Measurements from ENCODE around the gene FLOT1. TPM values are rescaled to one million over a fixed set of nuclear protein-coding genes. Genes with fewer than 3 reads are reported as not detected.

The FLOT1 gene
- total and polyA plus RNA-seq, 2 of the 13 experiments (the other 11 are each of a cell fraction or from before 2014, with no cell fraction given) = 82.3 to 130 TPM

- Histone ChIP-seq H3K9me3 (ENCODE audit: low read length) (no peaks in the 10 kb centered on the region), H3K4me3 (replicated peaks in 1 of 3; ENCODE audit: insufficient read depth in 1 of 3, low read depth in 2 of 3, low read length in 3 of 3) (no peak overlapping the region), H3K9ac (ENCODE audit: insufficient read depth, low read depth, low read length) (peak overlapping the region; percentile 78; the same call in 1 of the 2 replicates), H3K4me2 (ENCODE audit: low read depth, low read length) (no peak overlapping the region), H4K20me1 (ENCODE audit: insufficient read depth, low read length) (no peaks in the 10 kb centered on the region), H3K27ac (ENCODE audit: extremely low read length, insufficient read depth, low read length) (peak overlapping the region; percentile 83), H3K79me2 (ENCODE audit: insufficient read depth, low read length) (no peaks in the 10 kb centered on the region), H2AFZ (ENCODE audit: low read length) (no peak overlapping the region), H3K4me1 (ENCODE audit: insufficient read depth, low read length) (peaks cover 82% of the 10 kb centered on the region), H3K27me3 (ENCODE audit: control insufficient read depth in 1 of 2, insufficient read depth in 2 of 2, low read length in 2 of 2) (no peaks in the 10 kb centered on the region), H3K36me3 (replicated peaks in 1 of 2; ENCODE audit: control insufficient read depth in 1 of 2, insufficient read depth in 2 of 2, low read length in 2 of 2) (no peaks in the 10 kb centered on the region)
- ATAC-seq (no peak), DNase-seq (ENCODE audit: low spot score) (no peak), FAIRE-seq (no peak)
- 100% methylated on average over 1 of the region's 1 CpG for WGBS (ENCODE audit: low lambda C conversion rate)
- BruUV-seq (replicated peaks) = no TSS peak
- intact Hi-C loops (cut with micrococcal nuclease; ENCODE audit: unreplicated experiment) (no loop called here), in situ Hi-C loops (cut with HindIII; ENCODE audit: extremely low pct_ligation_motif_present, low pct_unique_long_range_greater_than_20kb) (no loop called here)
- TF ChIP-seq ZNF101 (CRISPR knock-in tag; IDR thresholded peaks at IDR 0.05; ENCODE audit: borderline replicate concordance, low read depth) (no peak), TRAFD1 (CRISPR knock-in tag; IDR thresholded peaks at IDR 0.05; ENCODE audit: borderline replicate concordance) (no peak), GLMP (CRISPR knock-in tag; IDR thresholded peaks at IDR 0.05; ENCODE audit: borderline replicate concordance) (no peak), RXRA (CRISPR knock-in tag; IDR thresholded peaks at IDR 0.05) (no peak), NPAS2 (CRISPR knock-in tag; IDR thresholded peaks at IDR 0.05; ENCODE audit: borderline replicate concordance) (no peak), U2AF1 (optimal IDR thresholded peaks at IDR 0.05; ENCODE audit: low read depth, low read length) (no peak), ZNF678 (CRISPR knock-in tag; IDR thresholded peaks at IDR 0.05) (peak; percentile 86; the same call in 1 of the 2 replicates), SRF (IDR thresholded peaks at IDR 0.05; ENCODE audit: low read depth, low read length) (no peak), MTA1 (CRISPR knock-in tag; IDR thresholded peaks at IDR 0.05; ENCODE audit: borderline replicate concordance) (no peak)
- POLR2A ChIA-PET = interaction anchor here (1.3 to 9.4 kb wide), 3 partner anchors 12 to 47 kb away, joined by 4 to 305 read pairs (median 4); partner anchors contain the start of gene IER3
- CTCF ChIA-PET (ENCODE audit: low intra/inter-chr PET ratio, low total read pairs) = no interaction called here
Measured at GRCh38 chr6:30780642-30780920, 38.1 kb upstream of the FLOT1 start.
